HG02852 (cell line): Measurements from ENCODE around the gene HOXC13.

Experiments
- ATAC-seq: cut with Tn5 transposase; IDR thresholded peaks from one replicate; pipeline ENCODE4 v1.9.1; 2021; ENCODE audit warnings: mild to moderate bottlenecking, moderate library complexity; ENCODE audit not compliant: unreplicated experiment

The HOXC13 gene

DNA sequence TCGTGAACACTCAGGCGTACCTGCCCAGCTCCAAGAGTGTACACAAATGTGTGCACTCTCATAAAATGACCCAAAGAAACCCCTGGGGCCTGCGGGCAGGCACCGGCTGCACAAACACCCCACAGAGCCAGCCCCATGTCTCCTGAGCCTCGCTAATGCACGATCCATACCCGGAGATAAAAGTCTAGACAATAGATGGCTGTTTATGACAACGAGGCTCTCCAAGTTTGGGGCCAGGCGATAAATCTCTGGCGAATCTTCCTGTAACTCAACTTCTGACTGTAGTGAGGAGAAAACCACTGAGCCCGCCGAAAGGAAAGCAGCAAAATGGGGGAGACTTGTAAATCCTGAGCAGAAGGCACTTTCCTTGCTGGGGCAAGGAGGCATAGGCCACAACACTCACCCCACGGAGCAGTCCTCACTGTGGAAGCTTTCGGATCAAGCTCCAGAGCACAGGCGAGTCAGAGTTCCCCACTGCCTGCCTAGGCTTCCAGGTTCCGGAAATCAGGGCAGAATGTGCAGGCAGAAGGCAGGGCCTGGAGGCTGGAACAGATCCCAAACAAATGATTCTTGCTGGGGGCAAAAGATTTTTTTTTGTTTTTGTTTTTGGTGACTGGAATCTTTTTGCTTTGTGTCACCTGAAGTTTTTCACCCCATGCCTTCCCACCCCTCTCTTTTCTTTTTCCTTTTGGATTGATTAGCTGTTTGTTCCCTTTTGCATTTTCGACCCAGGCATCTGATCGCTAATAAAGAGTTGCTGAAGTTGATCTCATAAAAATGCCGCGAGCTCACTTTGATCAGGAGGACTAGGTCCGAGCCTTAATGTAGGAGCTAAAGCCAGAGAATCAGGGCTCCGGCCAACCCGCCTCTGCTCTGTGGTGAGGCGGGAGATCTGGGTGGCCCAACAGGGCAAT is 29.8 kb downstream of the HOXC13 start:
- no peak for ATAC-seq

DNA sequence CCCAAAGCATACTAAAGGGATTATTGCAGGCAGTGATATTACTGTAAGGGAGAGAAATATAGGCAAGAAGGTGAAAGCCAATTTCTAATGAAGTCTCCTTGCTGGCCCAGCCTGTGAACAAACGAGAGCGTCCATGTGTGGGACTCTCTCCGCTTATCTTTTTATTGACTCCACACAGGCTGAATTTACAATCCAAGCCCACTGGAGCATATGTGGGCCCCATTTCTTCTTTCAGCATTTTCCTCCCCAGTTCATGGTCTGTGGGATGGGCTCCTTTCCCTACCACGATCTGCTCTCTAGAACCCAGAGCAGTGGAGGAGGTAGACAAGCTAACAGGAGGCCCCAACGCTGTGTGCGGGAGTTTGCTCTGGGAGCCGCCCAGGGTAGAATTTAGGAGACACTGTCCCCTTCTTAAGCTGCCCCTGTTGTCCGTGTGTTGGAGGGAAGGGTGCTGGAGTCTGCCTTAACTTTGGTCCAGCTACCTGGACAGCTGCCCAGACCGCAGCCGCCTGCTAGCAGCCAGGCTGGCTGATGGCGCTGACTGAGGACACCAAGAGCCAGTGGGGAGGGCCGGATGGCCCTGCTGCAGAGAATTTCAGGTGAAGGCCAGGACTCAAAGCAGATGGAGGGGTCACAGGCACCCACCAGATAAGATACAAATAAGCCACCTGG is 31.1 kb downstream of the HOXC13 start:
- no peak for ATAC-seq

DNA sequence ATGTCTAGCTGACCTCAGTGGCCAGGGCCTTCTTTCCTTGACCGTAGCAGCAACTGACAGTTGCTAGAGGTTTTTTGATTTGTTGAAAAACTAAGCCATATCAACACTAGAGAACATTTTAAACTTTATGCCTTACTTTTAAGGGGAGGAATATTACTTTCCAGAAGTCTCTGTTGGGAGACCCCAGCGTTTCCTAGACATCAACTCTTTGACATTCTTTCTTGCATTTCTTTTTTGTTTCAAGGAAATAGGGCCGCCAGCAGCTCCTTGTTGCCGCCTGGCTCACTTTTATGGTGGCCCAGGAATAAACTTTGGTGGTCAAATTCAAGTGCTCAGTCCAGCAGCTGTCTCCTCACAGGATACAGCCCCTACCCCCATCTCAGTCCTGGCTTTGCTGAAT is 31.8 kb downstream of the HOXC13 start:
- no peak for ATAC-seq

DNA sequence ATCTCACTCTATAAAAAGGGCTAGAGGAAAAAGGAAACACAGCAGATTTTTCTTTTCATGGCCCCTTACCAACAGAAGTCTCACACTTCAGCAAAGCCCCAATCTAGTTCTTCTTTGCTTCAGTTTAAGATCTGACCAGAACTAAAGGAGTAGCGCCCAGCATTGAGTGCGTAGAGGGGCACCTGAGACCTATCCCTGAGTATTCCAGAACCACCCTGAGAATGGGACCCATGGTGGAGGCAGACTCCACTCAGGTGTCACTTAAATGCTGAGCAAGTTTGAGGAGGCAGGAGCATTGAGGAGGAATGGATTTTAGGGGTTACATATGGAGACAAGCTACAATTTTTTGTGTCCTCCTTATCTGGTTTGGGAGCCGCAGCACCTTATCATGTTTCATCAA is 32.5 kb downstream of the HOXC13 start:
- no peak for ATAC-seq

DNA sequence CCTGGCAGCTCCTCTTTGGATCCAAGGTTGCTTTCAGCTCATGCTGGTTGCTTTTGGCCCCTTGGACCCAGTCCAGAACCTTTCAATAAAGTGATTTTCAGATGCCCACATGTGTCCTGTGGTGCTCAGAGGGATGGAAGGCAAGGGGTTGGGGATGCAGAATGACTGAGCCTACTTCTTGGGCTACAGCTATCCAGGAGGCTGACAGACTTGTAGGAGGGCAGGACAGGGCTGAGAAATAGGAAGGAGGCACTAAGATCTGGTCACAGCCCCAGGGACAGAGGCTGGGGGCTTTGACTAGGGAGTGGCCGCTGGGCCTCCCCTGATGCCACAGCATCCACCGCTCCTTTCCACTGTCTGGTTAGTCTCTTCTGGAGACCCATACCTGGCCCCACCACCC is 33.1 kb downstream of the HOXC13 start:
- ATAC-seq = no peak

DNA sequence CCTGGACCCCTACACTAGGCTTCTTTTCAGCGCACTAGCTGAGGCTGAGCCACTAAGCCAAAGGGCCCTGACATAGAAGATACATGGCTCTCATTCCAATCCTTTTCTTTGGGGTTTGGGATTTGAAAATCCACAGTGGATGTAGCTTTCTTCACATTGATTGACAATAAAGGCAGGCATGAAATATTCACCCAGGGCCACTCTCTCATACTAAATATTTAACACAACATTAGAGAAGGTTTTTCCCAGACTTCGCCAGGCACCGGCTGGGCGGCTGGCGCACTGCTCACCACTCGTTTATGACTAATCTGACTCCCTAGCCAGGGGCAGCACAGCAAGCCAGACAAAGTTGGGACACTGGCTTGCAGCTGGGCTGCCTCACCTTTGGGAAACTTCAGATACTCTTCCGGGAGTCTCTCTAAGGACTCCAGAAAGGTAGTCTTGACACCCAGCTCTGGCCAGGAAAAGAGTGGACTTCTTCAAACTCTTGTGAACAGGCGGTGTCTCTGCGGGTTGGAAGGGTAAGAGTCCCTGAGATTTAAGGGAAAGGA is 33.6 kb downstream of the HOXC13 start:
- ATAC-seq = no peak

DNA sequence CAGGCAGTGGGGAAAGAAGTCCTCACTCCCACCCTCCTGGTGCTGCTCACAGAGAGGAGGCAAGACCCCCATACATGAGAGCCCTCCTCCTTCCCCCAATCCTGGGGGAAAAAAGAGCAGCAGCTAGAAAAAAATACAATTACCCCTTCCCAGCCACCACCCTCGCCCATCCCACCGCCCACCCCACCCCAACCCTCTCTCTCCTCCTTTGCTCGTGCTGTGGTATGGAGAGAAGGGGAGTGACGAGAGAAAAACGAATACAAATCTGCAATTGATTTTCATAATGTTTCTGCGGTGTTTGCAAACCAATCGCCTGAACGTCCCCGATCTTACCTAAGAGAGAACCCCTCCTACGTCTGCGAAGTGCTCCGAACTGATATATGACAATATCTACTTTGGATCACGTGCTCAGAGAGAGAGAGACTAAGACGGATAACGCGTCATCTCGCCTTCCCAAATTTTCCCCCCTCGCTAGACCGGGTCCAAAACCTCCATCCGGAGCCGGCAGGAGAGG is 34.1 kb downstream of the HOXC13 start, which contains the start of gene HOXC11:
Gene HOXC11, plus strand, starts transcription at position 405 of the 514 bp plus-strand sequence. CDS start 116 bp downstream, outside the sequence.
- ATAC-seq = no peak

DNA sequence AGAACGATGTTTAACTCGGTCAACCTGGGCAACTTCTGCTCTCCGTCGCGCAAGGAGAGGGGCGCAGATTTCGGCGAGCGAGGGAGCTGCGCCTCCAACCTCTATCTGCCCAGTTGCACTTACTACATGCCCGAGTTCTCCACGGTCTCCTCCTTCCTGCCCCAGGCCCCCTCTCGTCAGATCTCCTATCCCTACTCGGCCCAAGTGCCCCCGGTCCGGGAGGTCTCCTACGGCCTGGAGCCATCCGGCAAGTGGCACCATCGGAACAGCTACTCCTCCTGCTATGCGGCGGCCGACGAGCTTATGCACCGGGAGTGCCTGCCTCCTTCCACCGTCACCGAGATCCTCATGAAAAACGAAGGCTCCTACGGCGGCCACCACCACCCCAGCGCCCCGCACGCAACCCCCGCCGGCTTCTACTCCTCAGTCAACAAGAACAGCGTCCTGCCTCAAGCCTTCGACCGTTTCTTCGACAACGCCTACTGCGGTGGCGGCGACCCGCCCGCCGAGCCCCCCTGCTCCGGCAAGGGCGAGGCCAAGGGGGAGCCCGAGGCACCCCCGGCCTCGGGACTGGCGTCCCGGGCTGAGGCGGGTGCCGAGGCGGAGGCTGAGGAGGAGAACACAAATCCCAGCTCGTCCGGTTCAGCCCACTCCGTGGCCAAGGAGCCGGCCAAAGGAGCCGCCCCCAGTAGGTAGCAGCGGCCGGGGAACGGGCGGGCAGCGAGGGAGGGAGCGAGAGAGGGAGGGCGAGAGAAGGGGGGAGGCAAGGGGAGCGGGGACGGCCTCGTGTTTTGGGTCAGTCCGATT is 34.8 kb downstream of the HOXC13 start:
- no peak for ATAC-seq

DNA sequence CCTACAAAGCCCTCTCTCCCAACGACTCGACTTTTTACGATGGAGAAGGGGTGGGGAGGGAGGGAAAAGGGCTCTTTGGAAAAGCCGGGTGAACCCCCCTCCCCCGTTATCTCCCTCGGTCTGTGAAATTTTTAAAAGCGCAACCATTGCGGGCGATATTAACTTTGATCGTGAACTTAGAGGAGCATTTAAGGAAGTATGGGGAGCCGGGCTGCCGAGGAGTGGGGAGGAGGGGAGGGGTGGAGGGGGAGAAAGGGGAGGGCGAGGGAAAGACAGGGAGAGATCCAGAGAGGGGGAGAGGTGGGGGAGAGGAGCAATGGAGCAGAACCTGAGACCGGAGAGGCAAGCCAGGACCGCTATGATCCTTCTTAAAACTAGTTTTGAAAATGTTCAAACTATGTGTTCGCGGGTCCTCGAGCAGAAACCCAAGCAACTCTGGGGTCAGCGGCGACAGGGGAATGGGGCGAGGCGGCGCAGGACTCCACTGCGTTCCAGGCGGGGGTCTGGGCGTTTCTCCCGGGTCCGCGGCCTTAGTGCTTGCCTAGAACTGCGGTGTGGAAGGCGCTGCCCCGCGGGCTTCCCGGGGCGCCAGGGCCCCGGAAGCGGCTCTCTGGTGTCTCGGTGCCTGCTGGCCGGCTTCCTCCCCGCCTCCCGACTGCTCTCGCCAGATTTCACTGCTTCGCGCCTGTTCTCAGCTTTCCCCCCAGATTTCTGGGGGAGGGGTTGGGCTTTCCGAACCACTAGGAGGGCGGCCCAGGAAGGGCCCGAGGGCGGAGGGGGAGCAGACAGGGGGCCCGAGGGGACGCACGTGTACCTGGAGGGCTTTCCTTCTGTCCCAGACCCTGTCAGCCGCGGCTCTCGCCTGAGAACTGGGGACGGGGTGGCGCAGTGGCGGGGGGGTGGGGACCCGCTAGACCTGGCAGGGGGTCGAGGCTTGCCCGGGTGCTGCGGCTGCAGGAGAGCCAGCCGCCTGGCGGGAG is 35.7 kb downstream of the HOXC13 start, which contains the start of gene HOTAIR:
Gene HOTAIR, minus strand, starts transcription at position 871 of the 980 bp plus-strand sequence.
- ATAC-seq = no peak

DNA sequence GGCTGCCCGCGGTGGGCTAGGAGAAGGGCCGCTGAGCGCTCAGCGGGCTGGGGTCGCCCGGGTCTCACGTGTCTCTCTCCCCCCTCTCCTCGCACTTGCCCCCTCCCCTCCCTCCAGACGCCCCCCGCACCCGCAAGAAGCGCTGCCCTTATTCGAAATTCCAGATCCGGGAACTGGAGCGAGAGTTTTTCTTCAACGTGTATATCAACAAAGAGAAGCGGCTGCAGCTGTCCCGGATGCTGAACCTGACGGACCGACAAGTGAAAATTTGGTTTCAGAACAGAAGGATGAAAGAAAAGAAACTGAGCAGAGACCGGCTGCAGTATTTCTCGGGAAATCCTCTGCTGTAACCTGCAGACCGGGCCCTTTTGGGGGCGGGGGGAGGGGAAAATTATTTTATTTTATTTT is 36.4 kb downstream of the HOXC13 start:
- no peak for ATAC-seq

DNA sequence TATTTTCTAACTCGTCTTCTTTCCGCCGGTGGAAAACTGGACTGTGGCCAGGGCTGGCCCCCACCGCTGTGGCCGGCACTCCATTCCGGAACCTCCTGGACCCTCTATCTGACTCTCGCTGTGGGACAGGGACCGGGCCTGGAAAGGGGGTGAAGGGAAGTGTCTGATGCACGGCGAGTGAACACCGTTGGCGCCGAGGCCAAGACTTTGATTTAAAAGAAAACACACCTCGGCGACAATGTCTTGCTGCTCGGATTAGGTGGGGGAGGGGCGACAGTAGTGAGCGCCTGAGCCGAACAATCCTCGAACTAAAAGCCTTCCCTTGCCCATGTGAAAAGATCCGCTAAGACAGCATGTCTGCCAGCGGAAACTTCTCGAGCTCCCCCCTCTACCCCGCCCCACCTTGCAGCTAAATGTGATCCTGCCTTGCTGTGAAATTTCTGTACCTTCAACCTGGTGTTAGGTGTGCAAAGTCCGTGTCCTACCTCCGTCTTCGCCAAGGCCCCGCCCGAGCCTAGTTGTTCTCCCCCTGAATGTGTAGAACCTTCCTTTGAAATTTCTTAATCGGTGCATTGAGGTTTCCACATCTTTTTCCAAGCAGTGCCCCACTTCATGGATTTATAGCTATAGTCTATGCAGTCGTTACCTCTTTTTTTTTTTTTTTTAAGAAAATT is 37.0 kb downstream of the HOXC13 start:
- ATAC-seq = no peak

DNA sequence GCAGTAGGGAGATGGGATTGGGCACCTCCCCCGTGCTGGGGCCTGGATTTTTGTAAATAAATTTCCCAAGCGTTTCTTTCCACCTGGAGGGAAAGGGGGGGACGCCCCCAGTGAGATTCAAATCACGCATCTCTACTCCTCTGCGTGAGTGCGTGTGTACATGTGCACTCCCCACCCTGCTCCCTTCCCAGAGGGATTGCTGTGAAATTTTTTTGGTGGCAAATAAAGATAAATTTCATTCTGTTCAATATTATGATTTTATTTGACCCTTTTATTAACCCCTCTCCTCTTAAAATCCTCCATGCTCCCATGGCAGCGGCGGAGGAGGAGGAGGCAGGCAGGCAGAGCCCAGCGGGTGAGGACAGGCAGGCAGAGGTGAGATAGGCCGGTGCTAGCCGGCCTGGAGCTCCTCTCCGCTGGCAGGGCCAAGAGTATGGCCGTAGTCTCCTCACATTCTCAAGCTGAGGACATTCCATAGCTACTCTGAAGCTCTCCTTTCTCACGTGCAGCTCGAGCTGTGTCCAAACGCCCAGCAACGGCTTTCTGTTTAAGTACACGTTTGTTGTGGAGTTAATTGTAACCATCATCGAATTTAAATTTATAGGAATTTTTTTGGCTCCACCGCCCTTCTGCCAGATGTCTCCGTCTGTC is 37.7 kb downstream of the HOXC13 start:
- ATAC-seq = no peak

DNA sequence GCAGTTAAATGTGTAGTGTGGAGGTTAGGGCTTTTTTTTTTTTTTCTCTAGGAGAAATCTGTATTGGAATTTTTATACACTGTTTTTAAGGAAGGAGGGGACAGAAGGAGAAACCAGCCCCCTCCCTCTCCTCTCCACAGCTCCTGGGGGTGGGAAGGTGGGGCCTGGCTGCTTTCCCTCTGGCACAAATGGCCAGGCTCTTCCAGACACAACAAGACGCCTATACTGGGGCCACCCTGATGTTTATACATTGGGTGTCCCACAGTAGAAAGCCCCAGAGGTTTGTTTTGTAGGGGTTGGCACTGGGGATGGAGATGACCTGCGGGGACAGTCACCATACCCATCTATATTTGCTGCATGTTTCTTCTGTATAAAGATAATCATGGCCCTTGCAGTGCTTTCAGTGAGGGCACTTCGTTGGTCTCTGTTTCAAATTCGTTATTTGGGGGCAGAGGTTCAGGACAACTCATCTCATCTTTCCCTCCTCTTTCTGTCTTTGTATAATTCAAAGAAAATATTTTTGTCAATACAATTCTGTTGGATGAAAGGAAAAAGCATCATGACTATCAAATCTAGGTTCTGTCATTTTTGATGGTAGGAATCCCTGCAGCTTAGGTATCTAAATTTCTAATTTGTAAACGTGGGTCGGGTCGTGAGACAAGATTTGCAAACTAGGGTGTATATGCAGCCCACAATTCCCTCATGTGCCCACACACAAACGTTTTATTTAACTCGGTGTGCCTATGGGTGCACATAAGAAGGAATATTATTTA is 38.4 kb downstream of the HOXC13 start:
- ATAC-seq = no peak

DNA sequence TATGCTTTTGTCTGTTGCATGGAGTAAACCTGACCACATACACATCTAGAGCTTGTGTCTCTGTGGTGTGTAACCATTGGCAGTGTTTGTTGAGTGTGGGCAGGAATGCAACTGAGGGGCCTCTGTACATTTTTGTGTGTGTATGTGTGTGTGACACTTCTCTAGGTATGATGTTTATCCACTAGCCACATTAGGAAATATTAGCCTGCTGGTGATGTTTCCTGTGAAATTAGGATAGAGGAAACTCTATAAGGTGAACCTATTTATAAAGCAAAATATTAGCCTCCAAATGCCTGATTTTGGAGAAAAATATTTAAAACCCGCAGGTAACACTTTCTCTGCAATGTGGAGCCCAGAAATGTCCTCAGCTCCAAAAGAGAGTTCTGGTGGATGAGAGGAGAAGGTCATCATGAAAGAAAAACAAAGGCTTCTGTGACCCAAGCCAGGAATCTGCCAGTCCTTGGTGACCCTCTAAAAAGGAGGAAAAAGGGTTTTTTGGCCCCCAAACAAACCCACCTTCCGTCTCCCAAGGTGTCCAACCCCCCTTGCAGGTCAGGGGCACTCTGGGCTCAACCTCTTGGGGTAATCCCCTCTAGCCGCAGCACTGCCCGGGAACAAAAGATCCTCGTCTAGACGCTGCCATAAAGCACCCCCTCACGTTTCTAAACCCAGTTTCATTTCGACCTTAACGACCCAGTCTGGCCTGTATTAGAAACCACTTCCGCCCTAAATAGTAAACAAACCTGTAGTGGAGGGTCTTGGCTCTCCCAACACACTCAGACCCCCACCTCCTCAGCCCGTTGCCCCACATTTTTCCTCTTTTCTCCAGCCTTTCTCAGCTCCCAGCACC is 39.2 kb downstream of the HOXC13 start:
- no peak for ATAC-seq

DNA sequence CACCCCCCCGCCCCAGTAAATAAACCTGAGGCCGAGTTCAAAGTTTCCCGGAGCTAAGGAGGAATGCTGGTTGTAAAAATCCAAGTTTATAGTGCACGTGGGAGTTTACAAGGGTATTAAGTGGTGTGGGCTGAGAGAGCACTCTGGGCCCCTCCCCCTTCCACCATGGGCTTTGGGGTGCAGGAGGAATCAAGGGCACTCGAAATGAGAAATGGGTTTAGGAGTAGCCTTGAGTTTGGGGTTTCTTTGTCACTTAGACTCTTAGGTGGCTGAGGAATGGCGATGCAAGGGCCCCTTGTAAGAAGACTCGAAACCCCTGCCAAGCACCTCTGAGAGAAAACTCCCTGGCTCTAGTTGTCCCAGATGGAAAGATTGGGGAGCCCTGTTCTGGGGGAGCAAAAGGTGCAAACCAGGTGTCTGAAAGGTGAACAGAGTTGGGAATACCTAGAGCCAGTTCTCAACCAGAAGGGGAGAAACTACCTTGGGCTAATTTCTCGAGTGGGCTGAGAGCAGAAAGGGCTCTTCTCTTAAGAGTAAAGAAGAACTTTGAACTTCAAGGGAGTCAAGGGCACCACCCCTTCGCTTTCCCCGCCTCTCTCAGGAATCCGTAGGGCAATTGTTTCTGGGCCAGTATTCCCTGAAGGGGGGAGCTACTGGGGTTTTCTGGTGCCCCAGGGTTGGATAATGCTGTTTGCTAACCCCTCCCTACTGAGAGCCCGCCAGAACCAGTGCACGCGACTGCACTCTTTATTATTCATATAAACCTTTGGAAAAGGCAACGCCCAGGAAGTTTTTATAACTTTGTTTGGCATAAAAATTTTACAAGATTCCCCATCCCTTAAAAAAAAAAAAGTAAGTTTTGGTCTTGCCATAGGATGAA is 40.1 kb downstream of the HOXC13 start:
- no peak for ATAC-seq
